ENCODE results near the gene SAMHD1. TPM values are rescaled to one million over a fixed set of nuclear protein-coding genes. Genes with fewer than 3 reads are reported as not detected.
"Not testable (repeated sequence)": the region's sequence is repeated elsewhere in the genome, so short reads cannot be mapped to it uniquely, and the experiment has no call there.

The SAMHD1 gene
- 29.5 and 47.2 TPM in 2 replicates for total RNA-seq
- 25.9 and 34.2 TPM in 2 replicates for polyA plus RNA-seq
- 28.8 and 29.1 TPM in 2 replicates for polyA plus RNA-seq (2012)
- 21.9 and 23.0 TPM in 2 replicates for polyA minus RNA-seq (ENCODE audit: low replicate concordance)

DNA sequence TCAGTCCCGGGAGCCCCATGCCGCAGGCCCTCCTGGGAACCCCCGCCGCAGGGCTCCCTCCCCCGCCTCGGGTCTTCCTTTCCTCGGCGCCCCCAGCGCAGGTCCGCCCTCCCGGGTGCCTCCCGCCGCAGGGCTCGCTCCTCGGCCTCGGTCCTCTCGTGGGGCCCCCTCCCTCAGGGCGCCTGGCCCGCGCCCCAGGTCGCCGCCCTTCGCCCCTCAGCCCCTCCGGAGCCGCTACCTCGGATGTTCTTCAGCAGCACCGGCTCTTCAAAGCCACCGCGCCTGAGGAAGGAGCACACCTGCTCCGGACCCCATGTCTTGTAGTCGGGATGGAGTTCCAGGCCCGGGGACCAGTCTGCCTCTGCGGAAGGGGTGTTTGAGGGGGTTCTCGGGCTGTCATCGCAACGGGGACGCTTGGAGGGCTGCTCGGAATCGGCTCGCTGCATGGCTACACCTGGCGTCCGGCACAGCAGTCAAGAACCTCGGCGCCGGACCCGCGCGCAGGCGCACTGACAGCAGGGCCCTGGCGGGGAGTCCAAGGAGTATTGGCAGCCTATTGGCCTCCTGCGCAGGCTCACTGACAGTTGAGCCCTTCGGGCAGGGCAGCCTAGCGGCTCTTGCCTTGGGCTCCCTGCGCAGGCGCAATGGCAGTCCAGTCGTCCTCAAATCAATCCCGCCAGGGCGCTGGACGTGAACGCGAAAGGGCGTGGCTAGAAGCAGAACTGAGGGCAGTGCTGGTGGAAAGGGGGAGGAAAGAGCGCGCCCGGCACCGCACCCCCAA lies at the start of gene SAMHD1:
SAMHD1 (minus strand) TSS at position 511 of the 781 bp plus-strand sequence; CDS start at position 446, 65 bp downstream.
- TF ChIP-seq CTCF (conservative IDR thresholded peaks at IDR 0.05 in 1 of 2, IDR thresholded peaks at IDR 0.05 in 1 of 2; ENCODE audit: low read depth in 1 of 2, low read length in 2 of 2) (peak in 1 of 2 donors; percentile 11), EZH2 (IDR thresholded peaks at IDR 0.05; ENCODE audit: low read length, missing control alignments) (no peak)
- Histone ChIP-seq H3K9me3 (ENCODE audit: control insufficient read depth, insufficient read depth, low read depth, low read length) (no peaks in the 10 kb centered on the region), H3K27me3 (ENCODE audit: control insufficient read depth, insufficient read depth, low read length) (no peaks in the 10 kb centered on the region), H2AFZ (ENCODE audit: low read length) (peak within 1 kb of the TSS; percentile 79), H3K4me1 (ENCODE audit: control insufficient read depth, extremely low read depth, insufficient read depth, low read length) (no peaks in the 10 kb centered on the region), H3K79me2 (ENCODE audit: control insufficient read depth, insufficient read depth, low read length) (no peaks in the 10 kb centered on the region), H3K4me3 (replicated peaks in 1 of 4; ENCODE audit: control extremely low read depth in 1 of 4, insufficient read depth in 1 of 4, low read depth in 3 of 4, low read length in 4 of 4) (peak within 1 kb of the TSS; percentile 76 to 99 (median 84)), H3K4me2 (ENCODE audit: extremely low read depth, insufficient read depth, low read length) (peak within 1 kb of the TSS; percentile 81), H3K9ac (ENCODE audit: insufficient read depth, low read length) (peak within 1 kb of the TSS; percentile 83), H3K36me3 (ENCODE audit: control insufficient read depth, insufficient read depth, low read length) (no peaks in the 10 kb centered on the region), H4K20me1 (ENCODE audit: control insufficient read depth, extremely low read depth, insufficient read depth, low read length) (no peaks in the 10 kb centered on the region), H3K27ac (ENCODE audit: insufficient read depth, low read length) (peak within 1 kb of the TSS; percentile 76)
- DNase-seq (ENCODE audit: low read depth in 2 of 2), result peak; percentile 96 to 98

DNA sequence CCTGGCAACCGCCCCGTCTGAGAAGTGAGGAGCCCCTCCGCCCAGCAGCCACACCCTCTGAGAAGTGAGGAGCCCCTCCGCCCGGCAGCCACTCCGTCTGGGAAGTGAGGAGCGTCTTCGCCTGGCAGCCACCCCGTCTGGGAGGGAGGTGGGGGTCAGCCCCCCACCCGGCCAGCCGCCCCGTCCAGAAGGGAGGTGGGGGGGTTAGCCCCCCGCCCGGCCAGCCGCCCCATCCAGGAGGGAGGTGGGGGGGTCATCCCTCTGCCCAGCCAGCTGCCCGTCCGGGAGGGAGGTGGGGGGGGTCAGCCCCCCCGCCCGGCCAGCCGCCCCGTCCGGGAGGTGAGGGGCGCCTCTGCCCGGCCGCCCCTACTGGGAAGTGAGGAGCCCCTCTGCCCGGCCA lies 48.7 kb upstream of the SAMHD1 start:
- H3K79me2 ChIP-seq (ENCODE audit: control insufficient read depth, insufficient read depth, low read length); H3K4me3 ChIP-seq (replicated peaks in 1 of 4; ENCODE audit: control extremely low read depth in 1 of 4, insufficient read depth in 1 of 4, low read depth in 3 of 4, low read length in 4 of 4); DNase-seq (ENCODE audit: low read depth in 2 of 2); H3K27ac ChIP-seq (ENCODE audit: insufficient read depth, low read length); H3K4me2 ChIP-seq (ENCODE audit: extremely low read depth, insufficient read depth, low read length); H3K27me3 ChIP-seq (ENCODE audit: control insufficient read depth, insufficient read depth, low read length); H3K36me3 ChIP-seq (ENCODE audit: control insufficient read depth, insufficient read depth, low read length); H4K20me1 ChIP-seq (ENCODE audit: control insufficient read depth, extremely low read depth, insufficient read depth, low read length); H3K9ac ChIP-seq (ENCODE audit: insufficient read depth, low read length); H2AFZ ChIP-seq (ENCODE audit: low read length); H3K9me3 ChIP-seq (ENCODE audit: control insufficient read depth, insufficient read depth, low read depth, low read length); H3K4me1 ChIP-seq (ENCODE audit: control insufficient read depth, extremely low read depth, insufficient read depth, low read length): not testable (repeated sequence)

DNA sequence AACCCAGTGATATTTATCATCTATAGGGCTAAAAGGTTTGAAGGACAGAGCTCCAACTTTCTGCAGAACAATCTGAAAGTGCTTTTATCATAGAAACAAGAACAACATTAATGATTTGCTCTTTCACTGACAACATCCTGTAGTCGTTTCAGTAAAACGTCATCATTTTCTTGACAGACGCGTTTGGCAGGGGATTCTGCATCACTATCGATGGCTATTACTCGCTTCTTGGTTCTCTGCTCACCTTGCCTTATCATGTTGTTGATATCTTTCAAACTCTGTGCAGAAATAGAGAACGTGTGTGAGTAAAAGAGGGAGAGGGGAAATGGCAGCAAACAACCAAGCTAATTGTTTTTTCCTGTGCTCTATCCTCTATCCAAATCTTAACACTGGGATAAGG lies 47.1 kb upstream of the SAMHD1 start:
- H3K27ac ChIP-seq (ENCODE audit: insufficient read depth, low read length), result no peak overlapping the region

More for the DNA sequence above, 47.1 kb upstream of the SAMHD1 start:
- Histone ChIP-seq H3K4me2 (ENCODE audit: extremely low read depth, insufficient read depth, low read length) (no peak overlapping the region), H3K9me3 (ENCODE audit: control insufficient read depth, insufficient read depth, low read depth, low read length) (no peaks in the 10 kb centered on the region), H3K9ac (ENCODE audit: insufficient read depth, low read length) (no peak overlapping the region), H3K4me1 (ENCODE audit: control insufficient read depth, extremely low read depth, insufficient read depth, low read length) (no peaks in the 10 kb centered on the region), H4K20me1 (ENCODE audit: control insufficient read depth, extremely low read depth, insufficient read depth, low read length) (no peaks in the 10 kb centered on the region), H2AFZ (ENCODE audit: low read length) (no peak overlapping the region), H3K27me3 (ENCODE audit: control insufficient read depth, insufficient read depth, low read length) (no peaks in the 10 kb centered on the region), H3K36me3 (ENCODE audit: control insufficient read depth, insufficient read depth, low read length) (no peaks in the 10 kb centered on the region), H3K79me2 (ENCODE audit: control insufficient read depth, insufficient read depth, low read length) (no peaks in the 10 kb centered on the region), H3K4me3 (replicated peaks in 1 of 4; ENCODE audit: control extremely low read depth in 1 of 4, insufficient read depth in 1 of 4, low read depth in 3 of 4, low read length in 4 of 4) (no peak overlapping the region)
- TF ChIP-seq CTCF (conservative IDR thresholded peaks at IDR 0.05 in 1 of 2, IDR thresholded peaks at IDR 0.05 in 1 of 2; ENCODE audit: low read depth in 1 of 2, low read length in 2 of 2) (no peak), EZH2 (IDR thresholded peaks at IDR 0.05; ENCODE audit: low read length, missing control alignments) (no peak)
- DNase-seq (ENCODE audit: low read depth in 2 of 2), result no peak

Data from fibroblast of lung (primary cell).